Measurements from ENCODE around the gene UBE2R2.
A peak's percentile ranks its signal among the peaks of the same experiment; 100 is the strongest.

The UBE2R2 gene

GRCh38 chr9:33880211-33881089, 63.5 kb downstream of the UBE2R2 start (continued):
- TF ChIP-seq, protein P1, sequence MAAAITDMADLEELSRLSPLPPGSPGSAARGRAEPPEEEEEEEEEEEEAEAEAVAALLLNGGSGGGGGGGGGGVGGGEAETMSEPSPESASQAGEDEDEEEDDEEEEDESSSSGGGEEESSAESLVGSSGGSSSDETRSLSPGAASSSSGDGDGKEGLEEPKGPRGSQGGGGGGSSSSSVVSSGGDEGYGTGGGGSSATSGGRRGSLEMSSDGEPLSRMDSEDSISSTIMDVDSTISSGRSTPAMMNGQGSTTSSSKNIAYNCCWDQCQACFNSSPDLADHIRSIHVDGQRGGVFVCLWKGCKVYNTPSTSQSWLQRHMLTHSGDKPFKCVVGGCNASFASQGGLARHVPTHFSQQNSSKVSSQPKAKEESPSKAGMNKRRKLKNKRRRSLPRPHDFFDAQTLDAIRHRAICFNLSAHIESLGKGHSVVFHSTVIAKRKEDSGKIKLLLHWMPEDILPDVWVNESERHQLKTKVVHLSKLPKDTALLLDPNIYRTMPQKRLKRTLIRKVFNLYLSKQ (tag by site-specific recombination; IDR thresholded peaks at IDR 0.05; ENCODE audit: borderline replicate concordance): no peak
- TF ChIP-seq IKZF3 (tag by site-specific recombination; IDR thresholded peaks at IDR 0.05) (peak; percentile 50; the same call in 1 of the 2 replicates), OVOL3 (tag by site-specific recombination; IDR thresholded peaks at IDR 0.05) (no peak), ZNF174 (tag by site-specific recombination; IDR thresholded peaks at IDR 0.05) (no peak), ZFHX2 (tag by site-specific recombination; conservative IDR thresholded peaks at IDR 0.05) (peak; percentile 88), KLF9 (tag by site-specific recombination; IDR thresholded peaks at IDR 0.05; ENCODE audit: low read depth) (no peak), ZFP3 (tag by site-specific recombination; IDR thresholded peaks at IDR 0.05; ENCODE audit: low read depth) (no peak), ZNF530 (tag by site-specific recombination; IDR thresholded peaks at IDR 0.05; ENCODE audit: low read depth) (no peak), ZNF354C (tag by site-specific recombination; IDR thresholded peaks at IDR 0.05; ENCODE audit: borderline replicate concordance, low read depth) (no peak), ZNF843 (tag by site-specific recombination; IDR thresholded peaks at IDR 0.05) (no peak), KLF1 (tag by site-specific recombination; IDR thresholded peaks at IDR 0.05) (no peak), KLF16 (tag by site-specific recombination; IDR thresholded peaks at IDR 0.05) (no peak), ZNF214 (tag by site-specific recombination; IDR thresholded peaks at IDR 0.05; ENCODE audit: borderline replicate concordance) (no peak), ZNF768 (tag by site-specific recombination; IDR thresholded peaks at IDR 0.05) (no peak), ZNF48 (tag by site-specific recombination; IDR thresholded peaks at IDR 0.05) (no peak), PBX3 (CRISPR knock-in tag; IDR thresholded peaks at IDR 0.05) (no peak), KLF7 (tag by site-specific recombination; IDR thresholded peaks at IDR 0.05; ENCODE audit: borderline replicate concordance) (no peak), ZNF624 (tag by site-specific recombination; IDR thresholded peaks at IDR 0.05) (no peak), ZNF510 (tag by site-specific recombination; IDR thresholded peaks at IDR 0.05; ENCODE audit: insufficient replicate concordance) (no peak), ZNF791 (tag by site-specific recombination; IDR thresholded peaks at IDR 0.05) (no peak)
- TF ChIP-seq, protein P2, sequence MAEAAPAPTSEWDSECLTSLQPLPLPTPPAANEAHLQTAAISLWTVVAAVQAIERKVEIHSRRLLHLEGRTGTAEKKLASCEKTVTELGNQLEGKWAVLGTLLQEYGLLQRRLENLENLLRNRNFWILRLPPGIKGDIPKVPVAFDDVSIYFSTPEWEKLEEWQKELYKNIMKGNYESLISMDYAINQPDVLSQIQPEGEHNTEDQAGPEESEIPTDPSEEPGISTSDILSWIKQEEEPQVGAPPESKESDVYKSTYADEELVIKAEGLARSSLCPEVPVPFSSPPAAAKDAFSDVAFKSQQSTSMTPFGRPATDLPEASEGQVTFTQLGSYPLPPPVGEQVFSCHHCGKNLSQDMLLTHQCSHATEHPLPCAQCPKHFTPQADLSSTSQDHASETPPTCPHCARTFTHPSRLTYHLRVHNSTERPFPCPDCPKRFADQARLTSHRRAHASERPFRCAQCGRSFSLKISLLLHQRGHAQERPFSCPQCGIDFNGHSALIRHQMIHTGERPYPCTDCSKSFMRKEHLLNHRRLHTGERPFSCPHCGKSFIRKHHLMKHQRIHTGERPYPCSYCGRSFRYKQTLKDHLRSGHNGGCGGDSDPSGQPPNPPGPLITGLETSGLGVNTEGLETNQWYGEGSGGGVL (tag by site-specific recombination; IDR thresholded peaks at IDR 0.05): peak; percentile 42
- TF ChIP-seq, protein P3, sequence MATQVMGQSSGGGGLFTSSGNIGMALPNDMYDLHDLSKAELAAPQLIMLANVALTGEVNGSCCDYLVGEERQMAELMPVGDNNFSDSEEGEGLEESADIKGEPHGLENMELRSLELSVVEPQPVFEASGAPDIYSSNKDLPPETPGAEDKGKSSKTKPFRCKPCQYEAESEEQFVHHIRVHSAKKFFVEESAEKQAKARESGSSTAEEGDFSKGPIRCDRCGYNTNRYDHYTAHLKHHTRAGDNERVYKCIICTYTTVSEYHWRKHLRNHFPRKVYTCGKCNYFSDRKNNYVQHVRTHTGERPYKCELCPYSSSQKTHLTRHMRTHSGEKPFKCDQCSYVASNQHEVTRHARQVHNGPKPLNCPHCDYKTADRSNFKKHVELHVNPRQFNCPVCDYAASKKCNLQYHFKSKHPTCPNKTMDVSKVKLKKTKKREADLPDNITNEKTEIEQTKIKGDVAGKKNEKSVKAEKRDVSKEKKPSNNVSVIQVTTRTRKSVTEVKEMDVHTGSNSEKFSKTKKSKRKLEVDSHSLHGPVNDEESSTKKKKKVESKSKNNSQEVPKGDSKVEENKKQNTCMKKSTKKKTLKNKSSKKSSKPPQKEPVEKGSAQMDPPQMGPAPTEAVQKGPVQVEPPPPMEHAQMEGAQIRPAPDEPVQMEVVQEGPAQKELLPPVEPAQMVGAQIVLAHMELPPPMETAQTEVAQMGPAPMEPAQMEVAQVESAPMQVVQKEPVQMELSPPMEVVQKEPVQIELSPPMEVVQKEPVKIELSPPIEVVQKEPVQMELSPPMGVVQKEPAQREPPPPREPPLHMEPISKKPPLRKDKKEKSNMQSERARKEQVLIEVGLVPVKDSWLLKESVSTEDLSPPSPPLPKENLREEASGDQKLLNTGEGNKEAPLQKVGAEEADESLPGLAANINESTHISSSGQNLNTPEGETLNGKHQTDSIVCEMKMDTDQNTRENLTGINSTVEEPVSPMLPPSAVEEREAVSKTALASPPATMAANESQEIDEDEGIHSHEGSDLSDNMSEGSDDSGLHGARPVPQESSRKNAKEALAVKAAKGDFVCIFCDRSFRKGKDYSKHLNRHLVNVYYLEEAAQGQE (tag by site-specific recombination; IDR thresholded peaks at IDR 0.05): no peak
- TF ChIP-seq, protein P4, sequence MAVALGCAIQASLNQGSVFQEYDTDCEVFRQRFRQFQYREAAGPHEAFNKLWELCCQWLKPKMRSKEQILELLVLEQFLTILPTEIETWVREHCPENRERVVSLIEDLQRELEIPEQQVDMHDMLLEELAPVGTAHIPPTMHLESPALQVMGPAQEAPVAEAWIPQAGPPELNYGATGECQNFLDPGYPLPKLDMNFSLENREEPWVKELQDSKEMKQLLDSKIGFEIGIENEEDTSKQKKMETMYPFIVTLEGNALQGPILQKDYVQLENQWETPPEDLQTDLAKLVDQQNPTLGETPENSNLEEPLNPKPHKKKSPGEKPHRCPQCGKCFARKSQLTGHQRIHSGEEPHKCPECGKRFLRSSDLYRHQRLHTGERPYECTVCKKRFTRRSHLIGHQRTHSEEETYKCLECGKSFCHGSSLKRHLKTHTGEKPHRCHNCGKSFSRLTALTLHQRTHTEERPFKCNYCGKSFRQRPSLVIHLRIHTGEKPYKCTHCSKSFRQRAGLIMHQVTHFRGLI (tag by site-specific recombination; IDR thresholded peaks at IDR 0.05): no peak
- TF ChIP-seq, protein P5, sequence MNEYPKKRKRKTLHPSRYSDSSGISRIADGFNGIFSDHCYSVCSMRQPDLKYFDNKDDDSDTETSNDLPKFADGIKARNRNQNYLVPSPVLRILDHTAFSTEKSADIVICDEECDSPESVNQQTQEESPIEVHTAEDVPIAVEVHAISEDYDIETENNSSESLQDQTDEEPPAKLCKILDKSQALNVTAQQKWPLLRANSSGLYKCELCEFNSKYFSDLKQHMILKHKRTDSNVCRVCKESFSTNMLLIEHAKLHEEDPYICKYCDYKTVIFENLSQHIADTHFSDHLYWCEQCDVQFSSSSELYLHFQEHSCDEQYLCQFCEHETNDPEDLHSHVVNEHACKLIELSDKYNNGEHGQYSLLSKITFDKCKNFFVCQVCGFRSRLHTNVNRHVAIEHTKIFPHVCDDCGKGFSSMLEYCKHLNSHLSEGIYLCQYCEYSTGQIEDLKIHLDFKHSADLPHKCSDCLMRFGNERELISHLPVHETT (tag by site-specific recombination; IDR thresholded peaks at IDR 0.05): no peak
- TF ChIP-seq, protein P6, sequence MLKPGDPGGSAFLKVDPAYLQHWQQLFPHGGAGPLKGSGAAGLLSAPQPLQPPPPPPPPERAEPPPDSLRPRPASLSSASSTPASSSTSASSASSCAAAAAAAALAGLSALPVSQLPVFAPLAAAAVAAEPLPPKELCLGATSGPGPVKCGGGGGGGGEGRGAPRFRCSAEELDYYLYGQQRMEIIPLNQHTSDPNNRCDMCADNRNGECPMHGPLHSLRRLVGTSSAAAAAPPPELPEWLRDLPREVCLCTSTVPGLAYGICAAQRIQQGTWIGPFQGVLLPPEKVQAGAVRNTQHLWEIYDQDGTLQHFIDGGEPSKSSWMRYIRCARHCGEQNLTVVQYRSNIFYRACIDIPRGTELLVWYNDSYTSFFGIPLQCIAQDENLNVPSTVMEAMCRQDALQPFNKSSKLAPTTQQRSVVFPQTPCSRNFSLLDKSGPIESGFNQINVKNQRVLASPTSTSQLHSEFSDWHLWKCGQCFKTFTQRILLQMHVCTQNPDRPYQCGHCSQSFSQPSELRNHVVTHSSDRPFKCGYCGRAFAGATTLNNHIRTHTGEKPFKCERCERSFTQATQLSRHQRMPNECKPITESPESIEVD (tag by site-specific recombination; IDR thresholded peaks at IDR 0.05): no peak
